IPS DF 19.7 (cell line): ENCODE results near the gene FUBP3.

ENCODE experiments used
- DNase-seq: peaks from one replicate; pipeline ENCODE4 v3.0.0-alpha.2; 2013; ENCODE audit warnings: low read depth, low spot score

Gene FUBP3

DNA sequence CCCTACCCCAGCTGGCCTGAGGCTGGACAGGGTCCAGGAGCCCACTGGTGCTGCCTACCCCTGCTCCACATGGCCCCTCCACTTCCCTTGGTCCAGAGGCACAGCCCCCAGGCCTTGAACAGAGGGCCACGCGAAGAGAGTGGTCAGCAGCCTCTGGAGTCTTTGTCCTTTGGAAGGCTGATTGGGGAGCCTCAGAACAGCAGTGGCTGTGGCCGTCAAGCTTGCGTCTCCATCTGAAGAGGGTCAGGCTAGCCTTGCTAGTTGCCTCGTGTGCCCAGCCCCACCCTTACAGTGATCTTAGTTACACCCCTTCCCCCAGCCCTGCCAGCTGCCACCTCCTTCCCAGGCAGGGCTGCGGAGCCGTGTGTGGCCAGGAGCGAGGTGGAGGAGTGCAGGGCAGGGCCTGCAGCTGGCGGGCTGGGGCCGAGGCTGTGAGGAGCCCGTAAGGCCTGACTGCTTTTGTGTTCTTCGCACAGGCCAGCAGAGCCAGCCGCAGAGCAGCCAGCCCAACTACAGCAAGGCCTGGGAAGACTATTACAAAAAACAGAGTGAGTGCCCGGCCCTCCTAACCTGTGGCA lies 54.9 kb downstream of the FUBP3 start:
- no peak for DNase-seq

DNA sequence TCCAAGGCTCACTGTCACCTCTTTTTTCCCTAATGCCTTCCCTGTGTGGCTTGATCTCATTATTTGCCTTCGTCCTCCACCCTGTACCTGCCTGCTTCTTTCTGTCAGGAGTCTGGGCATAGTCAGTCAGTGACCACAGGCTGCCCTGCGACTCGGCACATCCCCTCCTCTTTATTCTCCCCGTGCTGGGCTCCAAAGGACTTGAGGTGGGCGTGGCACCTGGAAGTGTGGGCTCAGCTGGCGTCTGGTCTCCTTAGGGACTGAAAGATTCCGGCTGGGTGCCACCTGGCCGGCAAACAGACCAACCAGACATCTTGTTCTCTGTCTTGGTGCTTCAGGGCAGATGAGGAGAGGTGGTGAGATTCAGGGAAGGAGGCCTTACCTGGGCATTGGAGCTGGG lies 55.4 kb downstream of the FUBP3 start:
- no peak for DNase-seq

DNA sequence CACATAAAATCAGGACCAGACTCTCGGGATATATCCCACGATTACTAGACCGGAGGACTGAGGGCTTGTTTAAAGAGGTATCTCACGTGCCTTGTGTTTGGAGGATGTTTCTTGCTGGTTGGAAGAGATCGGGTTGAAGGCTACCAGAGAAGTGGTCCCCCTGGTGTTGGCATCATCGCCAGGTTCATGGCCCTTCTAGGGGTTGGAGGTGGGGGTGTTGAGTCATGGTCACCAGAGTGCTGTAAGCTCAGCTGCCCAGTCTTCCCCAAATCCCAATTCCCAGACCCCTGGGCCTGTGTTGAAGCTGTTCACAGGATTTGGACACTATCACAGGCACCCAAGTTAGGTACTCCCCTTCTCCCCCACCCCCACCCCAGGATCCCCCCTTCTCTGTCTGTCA lies 55.9 kb downstream of the FUBP3 start:
- no peak for DNase-seq

DNA sequence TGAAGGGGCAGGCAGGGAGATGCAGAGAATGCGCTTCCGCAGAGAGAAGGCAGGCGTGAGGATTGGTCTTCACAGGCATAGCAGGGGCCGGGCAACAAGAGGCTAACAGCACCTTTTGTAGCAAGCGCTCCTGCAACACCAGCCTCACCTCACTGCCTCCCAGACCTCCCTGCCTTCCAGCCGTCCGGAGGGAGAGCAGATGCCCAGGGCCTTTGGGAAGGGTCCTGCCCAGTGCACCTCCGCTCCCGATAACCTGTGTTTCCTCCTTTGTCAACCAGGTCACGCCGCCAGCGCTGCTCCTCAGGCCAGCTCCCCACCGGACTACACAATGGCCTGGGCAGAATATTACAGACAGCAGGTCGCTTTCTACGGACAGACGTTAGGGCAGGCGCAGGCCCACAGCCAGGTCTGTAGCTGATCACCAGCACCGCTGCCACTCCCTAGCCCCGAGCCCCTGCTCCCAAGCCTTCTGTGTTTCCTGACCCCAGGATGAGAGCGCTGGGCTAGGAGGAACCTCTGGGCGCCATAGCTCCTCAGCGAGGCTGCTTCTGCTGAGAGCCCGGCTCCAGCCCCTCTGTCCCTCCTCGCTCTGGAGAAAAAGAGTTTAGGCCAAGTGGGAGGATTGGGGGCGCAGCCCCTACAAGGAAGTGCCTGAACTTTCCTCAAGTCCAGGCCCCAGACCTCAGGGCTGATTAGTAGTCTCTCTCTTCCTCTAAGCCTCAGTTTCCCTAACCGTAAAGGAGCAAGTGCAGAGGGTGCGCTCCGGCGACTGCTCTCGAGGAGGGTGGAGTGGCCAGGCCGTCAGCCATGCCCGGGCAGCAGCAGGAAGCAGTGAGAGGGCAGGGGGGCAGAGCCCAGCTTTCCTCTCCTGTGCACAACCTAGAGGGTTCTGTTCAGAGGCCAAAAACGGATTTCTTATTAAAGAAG lies 56.6 kb downstream of the FUBP3 start:
- no peak for DNase-seq

DNA sequence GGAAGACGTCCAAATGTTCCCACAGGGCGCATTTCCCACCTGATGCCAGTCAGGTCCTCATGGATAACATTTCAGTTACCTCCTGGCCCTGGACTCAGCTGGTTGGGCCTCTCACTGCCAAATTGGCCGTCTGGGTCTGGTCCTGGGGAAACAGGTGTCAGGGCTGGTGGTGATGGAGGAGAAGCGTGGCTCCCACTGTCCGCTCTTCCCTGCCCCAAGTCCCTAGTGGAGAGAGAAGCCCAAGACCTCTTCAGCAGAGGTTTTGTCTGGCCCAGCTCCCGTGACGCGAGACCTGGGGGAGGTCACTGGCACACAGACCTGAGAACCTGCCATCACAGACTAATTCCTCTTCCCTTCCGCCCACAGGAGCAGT lies 57.3 kb downstream of the FUBP3 start:
- no peak for DNase-seq

DNA sequence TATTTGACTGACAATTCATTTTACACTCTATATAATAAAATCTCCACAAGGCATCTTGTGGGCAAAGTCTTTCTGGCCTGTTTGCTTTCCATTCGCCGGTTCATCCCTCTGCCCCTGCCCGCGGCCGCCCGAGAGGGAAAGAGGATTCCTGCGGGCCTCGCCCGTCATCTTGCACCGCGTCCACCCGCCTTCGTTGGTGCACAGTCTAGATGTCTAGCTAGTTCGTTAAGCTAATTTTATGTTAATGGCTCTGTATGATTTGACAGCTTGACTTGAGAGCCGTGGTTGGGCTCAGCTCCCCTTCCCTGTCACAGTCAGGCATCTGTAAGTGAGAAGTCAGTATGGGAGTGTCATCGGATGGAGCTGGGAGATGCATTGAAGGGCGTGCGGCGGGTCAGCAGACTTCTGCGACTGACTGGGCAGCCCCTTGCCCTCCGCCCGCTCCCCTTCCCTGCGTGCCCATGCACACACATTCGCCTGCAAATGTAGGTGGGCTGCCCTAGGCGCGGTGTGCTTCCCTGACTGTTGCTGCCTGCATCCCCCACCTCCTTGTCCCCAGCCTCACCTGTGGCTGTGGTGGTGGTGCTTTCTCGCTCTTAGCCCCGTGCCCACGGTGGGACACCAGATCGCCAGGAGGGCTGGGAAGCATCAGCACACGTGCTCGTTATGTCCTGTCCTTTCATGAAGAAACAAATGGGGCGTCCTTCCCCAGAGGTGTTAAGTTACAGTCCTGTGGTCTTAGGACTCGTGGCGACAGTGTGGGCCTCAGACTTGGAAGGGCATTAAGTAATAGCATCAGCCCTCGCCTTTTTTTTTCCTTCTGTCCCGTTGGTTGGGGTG lies 59.1 kb downstream of the FUBP3 start:
- no peak for DNase-seq

DNA sequence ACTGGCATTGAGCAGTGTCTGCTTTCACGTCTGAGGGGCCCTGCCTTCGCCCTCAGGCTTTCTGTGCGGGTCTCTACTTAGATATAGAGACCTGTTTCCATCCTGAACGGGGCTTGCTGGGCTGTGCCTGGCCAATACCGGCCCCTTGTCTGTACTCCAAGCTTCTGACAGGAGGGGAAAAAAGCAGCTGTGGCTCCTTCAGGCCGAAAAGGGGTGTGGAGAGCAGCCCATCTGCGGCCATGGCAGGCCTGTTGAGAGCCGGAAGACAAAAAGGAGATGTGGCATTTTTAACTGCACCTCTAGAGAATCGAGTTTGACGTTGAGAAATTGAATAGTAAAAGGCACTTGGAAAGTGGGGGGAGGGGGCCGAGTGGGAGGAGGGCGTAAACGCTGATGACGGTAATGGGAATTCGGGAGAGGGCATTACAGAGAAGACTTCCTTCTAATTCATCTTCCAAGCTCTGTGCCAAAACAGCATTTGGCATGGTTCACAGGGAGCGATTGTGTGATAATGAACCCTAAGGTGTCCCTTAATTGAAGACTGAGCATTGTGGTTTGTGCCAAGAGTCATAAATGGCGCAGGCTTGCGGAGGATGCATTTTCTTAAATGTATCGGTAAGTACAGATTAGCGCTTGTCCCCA lies 59.9 kb downstream of the FUBP3 start:
- DNase-seq = no peak

DNA sequence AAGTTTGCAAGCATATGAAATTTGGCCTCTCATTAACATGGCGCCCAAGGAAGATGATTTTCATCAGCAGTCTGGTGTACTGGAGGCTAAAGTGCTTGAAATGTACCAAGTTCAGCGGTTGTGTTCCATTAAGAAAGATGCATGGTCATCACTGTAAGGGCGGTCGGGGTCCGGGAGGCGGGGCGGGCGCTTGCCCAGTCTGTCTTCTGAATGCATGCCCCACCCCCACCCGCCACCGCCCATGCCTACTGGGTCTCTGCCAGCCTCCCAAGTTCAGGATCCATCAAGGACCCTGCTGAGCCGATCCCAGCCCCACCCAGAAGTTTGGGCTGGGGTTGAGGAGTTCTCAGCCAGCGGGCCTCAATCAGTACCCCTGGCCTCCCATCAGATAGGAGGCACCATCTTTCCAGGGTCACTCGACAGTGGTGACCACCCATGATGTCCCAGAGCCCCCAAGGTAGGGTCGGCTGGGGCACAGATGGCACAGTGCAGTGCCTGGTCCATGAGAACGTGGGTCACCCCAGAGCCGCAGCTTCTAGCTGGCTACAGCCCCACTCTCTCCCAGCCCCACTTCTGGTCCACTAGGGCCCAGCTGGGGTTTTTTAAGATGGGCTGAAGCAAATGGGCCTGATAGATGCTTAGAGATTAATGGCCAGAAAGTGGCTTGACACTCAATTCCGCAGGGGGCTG lies 60.6 kb downstream of the FUBP3 start:
- no peak for DNase-seq

DNA sequence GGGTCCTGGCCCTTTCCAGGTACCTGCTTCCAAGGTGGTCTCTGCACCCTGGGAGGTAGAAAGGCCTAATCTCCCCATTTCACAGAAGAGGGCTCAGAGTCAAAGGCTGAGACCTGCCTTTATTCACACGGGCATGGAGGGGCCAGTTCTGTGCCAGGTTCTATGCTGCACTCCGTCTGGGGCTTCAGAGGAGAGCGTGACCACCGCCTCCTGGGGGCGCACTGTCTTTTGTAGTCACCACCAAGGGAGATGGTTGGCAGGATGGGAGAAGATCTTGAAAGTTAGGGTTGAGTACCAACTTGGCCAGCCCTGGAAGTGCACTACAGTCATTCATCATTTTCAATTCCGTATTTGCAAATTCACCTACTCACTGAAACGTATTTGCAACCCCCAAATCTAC lies 61.3 kb downstream of the FUBP3 start:
- no peak for DNase-seq

DNA sequence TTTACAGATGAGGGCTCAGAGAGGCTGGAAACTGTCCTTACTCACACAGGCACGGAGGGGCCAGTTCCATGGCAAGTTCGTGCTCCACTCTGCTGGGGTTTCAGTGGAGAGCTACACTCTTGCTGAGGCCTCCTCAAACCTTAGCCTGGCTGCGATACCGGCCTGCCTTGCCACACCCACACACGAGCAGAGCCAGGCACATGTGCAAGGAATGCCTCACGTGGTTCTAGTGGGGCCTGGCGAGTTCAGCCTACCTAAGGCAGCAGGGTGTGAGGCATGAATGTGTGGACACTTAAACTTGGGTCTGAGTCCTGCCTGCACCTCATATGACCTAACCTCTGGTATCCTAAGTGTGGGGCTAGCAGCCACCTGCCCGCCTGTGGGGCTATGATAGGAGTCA lies 63.5 kb downstream of the FUBP3 start:
- no peak for DNase-seq

DNA sequence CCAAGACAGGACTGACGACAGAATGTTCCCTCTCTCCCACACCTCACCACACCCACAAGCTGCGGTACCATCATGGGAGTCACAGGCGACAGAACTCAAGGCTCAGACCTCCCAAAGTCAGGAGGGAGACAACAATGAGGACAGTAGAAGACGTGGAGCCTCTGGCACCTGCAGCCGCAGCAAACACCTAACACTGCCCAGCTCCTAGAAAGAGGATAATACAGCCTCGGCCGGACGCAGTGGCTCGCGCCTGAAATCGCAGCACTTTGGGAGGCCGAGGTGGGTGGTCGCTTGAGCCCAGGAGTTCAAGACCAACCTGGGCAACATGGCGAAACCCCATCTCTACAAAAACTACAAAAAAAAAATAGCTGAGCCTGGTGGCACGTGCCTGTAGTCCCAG lies 71.8 kb downstream of the FUBP3 start:
- DNase-seq = no peak

DNA sequence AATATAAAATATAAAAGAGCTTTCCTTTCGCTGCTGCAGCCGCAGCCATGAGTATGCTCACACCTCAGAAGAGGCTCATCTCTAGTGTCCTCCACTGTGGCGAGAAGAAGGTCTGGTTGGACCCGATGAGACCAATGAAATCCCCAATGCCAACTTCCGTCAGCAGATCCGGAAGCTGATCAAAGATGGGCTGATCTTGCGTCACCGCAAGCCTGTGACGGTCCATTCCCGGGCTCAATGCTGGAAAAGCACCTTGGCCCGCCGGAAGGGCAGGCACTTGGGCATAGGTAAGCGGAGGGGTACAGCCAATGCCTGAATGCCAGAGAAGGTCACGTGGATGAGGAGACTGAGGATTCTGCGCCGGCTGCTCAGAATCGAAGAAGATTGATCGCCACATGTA lies 72.4 kb downstream of the FUBP3 start:
- DNase-seq = no peak

DNA sequence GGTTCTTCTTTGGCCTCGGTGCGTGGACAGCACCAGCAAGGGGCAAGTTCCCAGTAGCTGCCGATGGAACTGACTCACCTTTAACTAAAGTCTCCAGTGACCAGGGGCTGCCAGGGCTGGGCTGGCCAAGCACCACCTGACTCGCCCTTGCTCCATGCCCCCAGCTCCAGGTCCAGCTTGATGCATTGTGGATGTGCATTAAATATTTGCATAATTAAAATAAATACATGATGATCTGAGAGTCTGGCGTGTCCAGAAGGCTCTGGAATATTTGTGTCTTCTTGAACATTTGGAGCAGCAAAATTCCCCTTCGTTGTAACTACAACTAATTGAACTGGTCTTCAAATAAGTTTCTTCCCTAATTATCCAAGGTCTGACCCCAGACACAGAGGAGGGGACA lies 75.5 kb downstream of the FUBP3 start:
- no peak for DNase-seq

DNA sequence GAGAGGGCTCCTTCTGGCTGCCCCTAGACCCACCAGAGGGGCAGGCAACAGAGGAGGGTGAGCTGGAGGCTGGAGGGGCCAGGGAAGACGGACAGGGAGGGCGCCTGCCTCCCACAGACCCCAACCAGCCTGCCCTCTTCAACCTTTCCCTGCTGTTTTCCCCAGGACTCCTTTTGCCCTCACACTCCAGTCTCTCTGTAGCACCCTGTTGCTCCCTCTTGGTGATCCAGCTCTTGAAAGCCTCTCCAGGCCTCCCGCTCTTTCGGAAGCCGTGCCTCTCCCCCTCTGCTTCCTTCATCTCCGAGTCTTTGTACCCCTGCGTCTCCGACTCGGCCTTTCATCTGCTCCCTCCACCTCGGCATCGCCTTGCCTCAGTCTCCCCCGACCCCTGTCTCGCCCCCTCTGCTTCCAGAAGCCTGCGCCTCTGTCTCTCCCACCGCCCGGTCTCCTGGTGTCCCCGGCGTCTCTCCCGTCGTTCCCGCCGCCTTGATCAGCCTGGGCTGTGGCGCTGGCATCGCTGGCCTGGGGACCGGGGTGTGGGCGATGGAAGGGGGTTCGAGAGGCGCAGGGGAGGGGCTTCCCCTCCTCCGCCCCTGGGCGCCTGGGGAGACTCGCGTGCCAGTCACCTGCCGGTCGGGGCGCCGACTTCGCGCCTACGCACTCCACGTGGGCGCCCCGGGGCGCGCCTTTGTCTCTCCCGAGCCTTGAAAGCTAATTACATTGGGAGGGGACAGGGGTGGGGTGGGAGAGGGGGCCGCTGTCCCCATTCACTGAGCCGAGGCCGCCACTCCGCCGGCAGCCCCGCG lies 79.7 kb downstream of the FUBP3 start:
- no peak for DNase-seq

DNA sequence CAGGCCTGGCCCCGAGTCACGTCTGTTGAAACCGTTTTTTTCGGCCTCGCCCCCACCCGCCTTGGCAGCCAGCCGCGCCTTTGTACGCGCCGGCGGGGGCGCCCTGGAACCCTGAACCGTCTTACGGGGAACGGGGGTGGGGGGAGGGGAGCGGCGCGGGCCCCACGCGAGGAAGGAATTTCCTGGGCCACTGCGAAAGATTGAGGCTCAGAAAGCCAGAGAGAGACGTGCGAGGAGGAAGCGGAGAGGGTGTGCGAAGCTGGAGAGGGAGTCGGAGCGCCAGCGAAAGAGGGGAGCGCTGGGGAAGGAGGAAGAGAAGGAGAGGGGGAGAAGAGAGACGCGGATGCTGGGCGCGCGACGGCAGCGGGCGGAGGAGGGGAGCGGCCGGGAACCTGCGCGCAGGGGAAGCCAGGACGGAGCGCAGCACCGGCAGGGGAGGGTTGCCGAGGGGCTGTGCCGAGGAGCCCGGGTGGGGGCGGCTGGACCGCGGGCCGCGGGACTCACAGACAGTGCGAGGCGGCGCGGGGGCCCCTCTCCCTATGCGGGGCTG lies 80.4 kb downstream of the FUBP3 start:
- no peak for DNase-seq

DNA sequence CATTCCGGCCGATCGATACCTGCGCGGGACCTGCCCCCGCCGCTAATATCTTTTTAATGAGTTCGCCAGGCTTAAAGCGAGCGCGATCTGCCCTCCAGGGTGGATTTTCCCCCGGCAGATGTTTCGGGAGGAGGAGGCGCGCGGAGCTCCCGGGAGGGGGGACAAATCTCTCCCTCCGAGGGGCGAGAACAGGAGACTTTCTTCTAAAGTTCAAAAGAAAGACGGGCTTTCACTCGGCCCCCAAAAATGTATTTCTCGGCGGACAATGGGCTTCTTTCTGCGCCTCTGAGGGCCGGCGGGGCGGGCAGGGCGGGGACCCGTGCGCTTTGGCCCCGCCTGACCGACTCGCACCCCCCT lies 80.9 kb downstream of the FUBP3 start:
- DNase-seq = no peak

DNA sequence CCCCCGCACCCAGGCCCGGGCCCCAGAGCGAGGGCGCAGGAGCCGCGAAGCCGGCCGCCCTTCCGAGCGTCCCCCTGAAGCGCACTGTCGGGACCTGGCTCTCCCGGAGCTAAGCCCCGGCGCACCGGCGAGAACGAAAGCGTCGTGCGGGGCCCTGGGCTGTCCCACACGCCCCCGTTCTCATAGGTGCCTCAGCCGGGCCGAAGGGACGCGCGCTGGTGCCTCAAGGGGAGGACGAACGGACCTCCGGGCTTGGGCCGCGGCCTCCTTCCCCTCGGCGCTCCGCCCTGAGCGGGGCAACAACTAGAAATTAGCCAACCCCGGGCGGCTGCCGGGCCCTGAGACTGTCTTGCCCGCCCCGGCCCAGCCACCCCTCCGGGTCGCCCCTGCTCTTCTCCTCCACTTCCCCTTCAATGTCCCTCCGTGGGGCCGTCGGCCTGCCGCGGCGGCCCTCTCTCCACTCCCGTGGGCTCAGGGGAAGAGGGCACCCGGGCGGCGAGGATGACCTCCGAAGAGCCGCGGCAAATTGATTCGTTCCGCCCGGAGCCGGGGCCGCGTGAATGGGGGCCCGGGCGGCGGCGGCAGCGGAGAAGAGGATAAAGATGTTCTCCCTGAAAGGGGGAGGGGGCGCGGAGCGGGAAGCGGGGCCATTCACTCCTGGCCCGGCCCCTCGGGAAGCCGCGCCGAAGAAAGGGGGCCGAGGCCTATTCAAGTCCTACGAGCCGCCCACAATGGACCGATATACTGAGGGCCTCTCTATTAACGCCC lies 81.5 kb downstream of the FUBP3 start:
- DNase-seq = no peak

DNA sequence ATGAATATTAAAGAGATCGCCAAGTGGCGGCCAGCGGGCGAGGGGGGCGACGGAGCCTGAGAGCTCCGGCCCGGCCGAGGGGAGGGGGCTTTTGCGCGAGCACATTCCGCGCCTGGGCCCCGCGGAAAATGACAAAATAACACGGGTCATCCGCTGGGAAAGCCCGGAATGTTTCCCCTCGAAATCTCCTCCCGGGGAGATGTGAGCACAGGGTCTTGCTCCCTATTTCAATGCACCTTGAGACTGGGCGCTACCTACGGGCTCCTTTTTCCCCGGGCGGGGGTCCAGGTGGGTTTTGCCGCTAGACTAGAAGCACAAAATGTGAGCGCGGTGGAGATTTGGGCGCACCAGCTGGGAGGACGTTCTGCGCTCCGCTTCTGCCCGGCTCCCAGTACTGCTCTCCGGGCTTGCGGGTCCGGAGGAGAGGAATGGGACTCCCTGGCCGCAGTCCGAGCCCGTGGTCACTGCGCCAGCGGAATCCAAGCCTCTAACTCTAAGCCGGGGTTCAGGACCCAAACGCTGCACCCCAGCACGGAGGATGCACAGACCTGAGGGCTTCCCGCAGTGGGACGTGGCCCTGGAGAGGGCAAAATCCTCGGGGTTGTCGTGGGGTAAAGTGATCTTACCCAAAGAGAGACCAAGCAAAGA lies 82.2 kb downstream of the FUBP3 start:
- no peak for DNase-seq
